HG03520 (cell line): ENCODE measurements around the gene ADCY5.

Experiments
- ATAC-seq: cut with Tn5 transposase; IDR thresholded peaks from one replicate; pipeline ENCODE4 v1.9.1; 2021; ENCODE audit warnings: mild to moderate bottlenecking, moderate library complexity; ENCODE audit not compliant: unreplicated experiment

ADCY5 gene

DNA sequence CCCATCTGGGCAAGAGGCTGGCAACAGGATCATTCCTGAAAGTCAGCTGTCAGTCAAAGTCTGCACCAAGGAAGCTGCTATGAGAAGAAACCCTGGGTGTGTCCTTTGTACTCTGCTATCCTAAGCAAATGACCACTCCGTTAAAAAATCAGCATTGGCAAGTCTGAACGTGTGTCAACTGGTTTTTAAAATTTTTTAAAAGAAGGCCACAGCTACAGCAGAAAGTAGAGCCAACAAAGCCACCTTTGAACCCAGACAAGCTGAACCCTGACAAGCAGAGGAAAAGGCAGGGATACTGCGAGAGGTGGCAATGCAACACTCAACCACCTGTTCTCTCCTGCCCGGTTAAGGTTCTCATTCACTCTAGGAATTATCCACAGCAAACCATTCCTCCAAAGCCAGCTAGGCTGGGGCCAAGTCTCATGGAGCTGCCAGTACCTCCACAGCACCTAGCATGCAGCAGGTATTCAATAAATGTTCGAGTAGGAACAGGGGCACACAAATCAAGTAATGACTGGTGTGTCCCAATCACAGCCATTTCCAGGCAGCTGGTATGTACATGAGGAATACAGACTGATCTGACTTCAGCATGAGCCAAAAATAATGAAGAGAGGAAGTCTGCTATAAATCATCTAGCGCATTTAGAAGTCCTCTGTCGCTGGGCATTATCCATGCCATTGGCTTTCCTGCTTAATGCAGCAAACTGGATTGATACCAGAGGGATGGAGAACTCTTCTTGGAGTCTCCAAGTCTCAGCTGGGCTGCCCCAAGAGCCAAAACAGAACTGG, 76.0 kb downstream of the ADCY5 start:
- ATAC-seq = no peak

DNA sequence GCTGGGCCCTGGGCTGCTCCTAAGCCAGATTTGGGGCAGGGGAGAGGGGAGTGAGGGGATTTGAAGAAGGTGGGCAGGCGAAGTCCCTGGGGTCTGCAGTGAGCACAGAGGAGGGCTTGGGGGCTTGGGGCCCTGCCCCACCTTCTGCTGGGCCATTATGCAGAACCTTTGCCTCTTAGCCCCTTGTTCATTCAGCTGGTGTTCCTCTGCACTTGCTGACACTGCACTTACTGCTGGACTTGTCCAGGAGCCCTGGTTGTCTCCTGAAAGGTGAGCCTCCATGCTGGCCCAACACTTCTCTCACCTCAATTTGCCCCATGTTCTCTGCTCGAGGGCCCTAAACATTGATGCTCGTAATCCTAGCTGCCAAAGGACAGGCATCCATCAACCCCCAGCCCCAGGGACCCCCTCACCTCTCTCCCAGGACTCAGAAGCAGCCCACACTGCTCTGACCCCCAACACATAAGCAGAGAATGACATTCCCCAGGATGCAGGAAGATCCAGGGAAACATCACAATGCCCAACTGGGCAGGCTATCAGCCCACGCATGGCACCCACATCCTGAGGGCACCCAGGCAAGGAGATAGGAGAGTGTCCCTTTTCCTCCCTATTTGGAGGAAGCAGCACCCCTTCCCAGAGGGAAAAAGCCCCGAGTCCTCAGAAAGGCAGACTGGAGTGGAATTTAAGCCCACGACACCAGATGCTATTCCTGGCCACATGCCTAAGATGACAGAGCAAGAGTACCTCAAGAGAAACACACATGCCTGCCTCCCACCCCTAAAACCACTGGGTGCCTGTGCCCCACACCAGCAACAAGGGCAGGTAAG, 76.8 kb downstream of the ADCY5 start:
- ATAC-seq = no peak

- ATAC-seq = no peak
These were observed 77.5 kb downstream of the ADCY5 start for GRCh38 chr3:123371426-123371825.

DNA sequence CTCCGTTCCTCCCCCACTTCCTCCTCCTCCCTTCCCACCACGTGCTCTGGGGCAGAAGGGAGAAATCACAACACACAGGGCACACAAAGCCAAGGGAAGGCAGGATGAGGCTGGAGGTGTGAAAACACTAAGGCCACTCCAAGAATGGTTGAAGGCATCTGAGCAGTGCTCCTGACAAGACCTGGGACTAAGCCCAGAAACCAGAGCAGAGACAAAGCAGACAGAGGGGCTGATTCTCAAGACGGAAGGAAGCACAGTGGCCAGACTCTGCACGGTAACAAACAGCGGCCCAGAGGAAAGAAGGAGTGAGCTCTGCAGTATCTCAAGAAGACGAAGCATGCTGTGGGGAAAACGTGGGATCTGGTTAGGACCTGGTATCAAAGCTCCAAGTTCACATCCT, 78.1 kb downstream of the ADCY5 start:
- no peak for ATAC-seq

- no peak for ATAC-seq
These were observed 79.8 kb downstream of the ADCY5 start for GRCh38 chr3:123369085-123369484.

DNA sequence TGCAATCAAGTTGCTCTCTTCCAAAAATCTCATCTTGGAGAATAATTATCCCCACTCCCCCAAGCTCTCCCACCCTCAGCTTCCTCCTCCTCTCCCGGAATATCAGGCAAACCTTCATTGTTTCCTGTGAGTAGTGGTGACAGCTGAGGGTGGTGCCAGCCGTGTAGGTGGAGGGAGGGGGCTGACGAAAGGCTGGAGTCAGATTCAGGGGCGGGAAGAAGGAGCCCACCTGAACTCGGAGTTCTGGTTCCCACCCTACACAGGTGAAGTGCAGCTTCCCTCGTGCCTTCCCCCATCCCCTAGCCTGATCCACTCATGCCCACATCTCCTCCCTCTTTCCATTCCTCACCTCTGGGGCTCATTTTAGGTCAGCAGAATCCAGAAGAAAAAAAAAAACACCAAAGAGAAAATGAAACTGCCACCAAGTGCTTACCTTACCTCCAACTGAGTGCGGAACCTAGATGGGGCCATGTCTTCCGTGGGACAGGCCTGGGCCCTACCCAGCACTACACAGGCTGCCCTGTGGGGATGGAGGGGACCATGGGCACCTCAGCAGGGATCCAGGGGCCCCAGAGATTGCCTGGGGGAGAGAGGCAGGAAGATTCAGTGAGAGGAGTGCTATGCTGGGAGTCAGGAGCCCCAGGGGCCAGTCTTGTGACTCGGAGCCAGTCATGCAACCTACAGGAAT, 81.3 kb downstream of the ADCY5 start:
- no peak for ATAC-seq

DNA sequence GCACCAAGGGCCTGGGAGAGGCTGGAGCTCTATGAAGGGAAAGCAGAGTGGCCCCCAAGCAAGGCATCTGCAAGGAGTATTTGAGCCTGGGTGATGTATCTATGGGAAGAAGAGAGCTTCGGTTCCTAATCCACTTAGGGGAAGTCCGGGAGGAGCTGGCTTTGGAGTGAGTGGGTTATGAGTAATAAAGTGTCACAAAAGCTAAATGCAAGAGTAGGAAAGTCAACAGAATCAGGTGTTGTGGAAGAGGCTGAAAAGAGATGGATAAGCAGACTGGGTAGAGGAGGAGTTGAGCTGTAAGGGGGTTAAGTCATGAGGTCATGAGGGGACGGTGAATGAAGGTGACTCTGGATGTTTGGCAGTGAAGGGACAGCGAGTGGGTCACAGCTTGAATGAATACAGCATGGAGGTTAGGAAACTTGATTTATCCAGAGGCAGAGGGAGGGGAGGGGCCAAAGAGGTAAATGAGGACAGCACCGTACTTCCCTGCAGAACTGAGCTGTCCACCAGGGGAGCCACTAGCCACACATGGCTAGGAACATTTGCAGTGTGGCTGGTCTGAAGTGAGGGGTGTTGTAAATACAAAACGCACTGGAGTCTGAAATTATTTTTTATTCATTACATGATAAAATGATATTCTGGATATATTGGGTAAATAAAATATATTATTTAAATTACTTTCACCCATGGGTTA, 83.3 kb downstream of the ADCY5 start:
- no peak for ATAC-seq

GRCh38 chr3:123361071-123361470, 87.8 kb downstream of the ADCY5 start:
- ATAC-seq = no peak

DNA sequence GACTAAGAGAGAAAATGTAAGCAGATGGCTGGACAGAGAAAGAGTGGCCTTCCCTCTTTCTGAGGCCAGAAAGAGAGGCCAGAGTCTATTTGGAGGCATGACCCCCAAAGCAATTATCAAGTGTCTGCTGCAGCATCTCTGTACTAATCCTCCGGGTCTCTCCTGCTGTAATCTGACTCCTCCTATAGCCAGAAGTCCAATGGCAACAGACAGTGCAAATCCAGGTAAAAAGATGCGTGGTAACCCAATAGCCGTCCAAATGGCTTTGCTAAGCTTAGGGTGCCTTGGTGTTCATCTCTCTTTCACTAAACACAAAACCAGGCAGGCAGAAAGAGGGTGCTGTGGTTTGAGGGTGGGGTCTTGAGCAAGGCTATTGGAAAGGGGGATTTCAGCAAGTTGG, 91.6 kb downstream of the ADCY5 start:
- ATAC-seq = no peak

DNA sequence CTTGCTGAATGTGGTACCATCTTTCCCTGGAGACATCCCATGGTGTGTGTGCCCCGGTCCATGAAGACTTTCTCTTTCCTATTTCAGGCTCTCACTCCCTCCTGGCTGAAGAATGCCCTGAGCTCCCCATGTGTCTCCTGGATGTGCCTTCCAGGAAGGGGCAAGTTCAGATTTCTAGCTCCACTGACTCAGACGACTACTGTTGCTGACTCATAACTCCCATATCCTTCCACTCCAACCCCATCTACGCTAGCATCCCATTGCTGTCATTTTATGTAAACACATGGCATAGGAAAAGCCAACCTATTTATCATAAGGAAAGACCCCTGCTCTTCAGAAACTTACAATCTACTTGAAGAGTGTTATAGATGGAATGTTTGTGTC, 95.0 kb downstream of the ADCY5 start:
- ATAC-seq = no peak

DNA sequence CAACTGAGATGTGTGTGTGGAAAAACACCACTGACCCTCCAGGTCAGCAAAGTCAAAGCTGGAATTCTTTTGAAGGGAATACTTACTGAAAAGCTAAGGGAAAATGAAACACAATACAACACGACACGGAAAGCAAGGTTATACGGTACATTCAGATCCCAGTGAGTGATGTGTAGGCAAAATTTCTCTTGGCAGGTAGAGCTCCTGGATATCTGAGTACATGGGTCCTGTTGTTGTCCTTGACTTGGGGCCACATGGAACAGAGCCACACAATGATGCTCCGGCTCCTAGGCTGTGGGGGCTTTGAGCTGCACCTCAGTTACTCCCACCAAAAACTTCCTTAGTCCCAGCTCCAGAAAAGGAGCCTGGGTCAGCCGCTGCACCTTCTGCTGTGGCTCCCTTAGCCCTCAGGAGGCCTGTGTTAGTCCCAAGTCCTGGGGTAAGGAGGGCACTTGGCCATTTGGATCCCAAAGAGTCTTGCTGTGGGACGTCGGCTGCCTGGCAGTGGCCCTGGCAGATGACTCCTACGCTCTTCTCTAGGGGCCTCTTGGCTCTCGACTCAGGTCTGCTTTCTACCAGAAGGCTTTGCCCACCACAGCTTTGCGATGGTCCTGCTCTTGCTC, 95.6 kb downstream of the ADCY5 start:
- ATAC-seq = no peak

DNA sequence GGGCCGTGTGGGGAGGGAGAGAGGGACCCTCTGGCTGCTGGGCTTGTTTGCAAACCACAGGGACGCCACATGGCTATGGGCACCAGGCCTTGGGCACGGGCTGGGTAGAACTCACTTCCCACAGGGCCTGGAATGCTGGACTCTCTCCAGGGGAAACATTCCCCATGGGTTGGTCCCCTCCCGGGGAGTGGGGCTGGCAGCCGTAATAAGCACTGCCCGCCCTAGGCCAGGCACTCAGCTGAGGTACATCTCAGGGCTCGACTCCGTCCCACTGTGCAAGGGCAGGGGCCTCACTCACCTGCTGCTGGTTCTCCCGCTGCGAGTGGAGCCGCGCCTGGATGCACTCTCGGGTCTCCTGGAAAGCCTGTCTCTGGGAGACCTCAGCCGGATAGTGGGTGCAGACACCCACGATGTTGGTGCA, 96.7 kb downstream of the ADCY5 start:
- ATAC-seq = no peak

DNA sequence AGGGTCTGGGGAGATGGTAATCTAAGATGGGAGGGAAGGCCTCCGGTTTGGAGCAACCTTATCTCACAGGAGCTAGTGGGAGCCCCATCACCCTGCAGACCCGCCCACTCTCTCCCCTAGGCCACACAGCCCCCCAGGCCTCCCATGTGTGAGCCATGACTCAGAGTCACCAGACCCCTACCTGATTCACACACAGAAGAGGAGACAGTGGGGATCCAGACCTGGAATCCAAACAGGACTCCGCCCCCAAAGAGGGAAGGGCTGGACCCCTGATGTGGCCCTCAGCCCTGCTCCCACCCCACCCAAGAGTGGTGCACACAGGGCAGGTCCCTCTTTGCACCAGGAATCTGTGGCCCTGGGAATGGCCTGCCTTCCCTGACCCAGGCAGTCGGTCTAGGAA, 97.4 kb downstream of the ADCY5 start:
- ATAC-seq = no peak

DNA sequence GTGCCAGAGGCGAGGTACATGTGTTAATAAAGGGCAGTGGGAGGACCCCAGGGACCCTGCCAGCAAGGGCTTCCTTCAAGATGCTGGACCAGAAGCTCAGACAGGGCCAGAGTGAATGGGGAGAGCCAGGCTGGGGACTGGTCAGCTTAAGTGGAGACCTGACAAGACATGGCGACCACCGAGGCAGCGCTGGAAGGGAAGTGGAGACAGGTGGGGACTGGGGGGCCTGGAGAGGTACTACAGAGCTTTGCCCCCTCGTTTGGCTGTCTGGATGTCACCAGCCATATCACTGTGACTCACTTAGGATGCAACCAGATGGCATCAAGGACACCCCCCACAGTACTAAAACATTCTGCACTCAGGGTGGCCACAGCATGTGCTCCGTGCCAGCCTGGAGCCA, 97.9 kb downstream of the ADCY5 start:
- no peak for ATAC-seq

DNA sequence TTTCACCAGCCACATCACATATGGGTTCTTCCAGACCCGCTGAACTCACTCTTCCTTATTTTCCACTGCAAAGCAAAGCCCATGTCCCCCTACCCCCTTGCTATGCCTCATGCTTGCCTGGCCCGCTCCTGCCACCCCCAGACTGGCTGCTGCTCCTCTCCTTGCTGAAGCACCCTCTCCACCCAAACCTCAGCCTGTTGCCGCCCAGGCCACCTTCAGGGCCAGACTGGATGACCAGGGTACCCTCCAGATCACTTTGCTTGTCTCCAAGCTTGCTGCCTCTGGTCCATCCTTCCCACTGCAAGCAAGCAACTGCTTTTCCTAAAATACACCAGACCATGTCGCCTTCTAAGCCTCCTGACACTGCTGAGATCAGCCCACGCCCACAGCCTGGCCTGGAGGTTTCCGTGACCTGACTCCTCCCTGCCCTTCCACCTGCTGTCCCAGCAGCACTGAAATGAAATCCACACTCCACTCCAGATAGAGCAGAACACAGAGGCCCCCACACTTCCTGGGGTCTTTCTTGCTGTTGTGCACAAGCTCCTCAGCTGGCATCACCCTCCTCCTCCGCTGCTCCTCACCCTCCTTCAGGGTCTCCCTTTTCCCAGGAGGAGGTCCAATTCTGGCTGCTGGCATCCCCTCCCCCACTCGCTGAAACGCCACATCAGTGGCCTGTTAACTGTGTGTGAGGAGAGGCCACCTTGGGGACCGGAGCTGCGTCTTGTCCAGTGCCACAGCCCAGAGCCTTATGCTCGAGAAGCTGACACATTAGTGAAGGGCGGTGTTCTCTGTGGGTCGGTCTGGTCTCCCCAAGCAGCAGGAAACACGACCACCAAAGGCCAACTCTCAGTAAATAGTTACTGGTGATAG, 99.1 kb downstream of the ADCY5 start:
- ATAC-seq = no peak

GRCh38 chr3:123349201-123349535, 99.7 kb downstream of the ADCY5 start:
- no peak for ATAC-seq

GRCh38 chr3:123348471-123349200, 100.3 kb downstream of the ADCY5 start:
- no peak for ATAC-seq

- no peak for ATAC-seq
These were observed 101.1 kb downstream of the ADCY5 start for GRCh38 chr3:123347691-123348264.

DNA sequence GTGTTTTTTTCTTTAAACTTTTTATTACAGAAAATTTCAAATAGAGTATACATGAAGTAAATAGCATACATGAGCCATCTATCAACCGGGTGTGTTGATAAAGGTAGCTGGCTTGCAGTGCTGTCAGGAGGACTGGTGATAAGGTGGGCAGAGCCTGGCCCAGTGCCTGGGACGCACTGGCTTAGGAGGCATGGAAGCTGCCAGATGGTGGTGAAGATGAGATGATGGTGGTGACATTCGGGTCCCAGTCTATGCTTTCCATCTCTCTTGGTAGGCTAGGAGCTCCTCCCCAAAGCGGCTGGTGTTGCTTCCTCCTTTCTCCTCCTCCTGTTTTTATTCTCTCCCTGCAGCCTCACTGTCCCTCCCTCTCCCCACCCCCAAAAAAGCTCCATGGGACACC, 101.7 kb downstream of the ADCY5 start:
- no peak for ATAC-seq
